ENCODE results near the gene AEBP1. TPM values are rescaled to one million over a fixed set of nuclear protein-coding genes. Genes with fewer than 3 reads are reported as not detected.

Gene AEBP1
- total and polyA plus RNA-seq, 9 of the 15 experiments (the other 6 are each of a cell fraction or from before 2014, with no cell fraction given), result 0.03 to 0.78 (median 0.30) TPM; not detected in 2

GRCh38 chr7:44133295-44133694 is 29.1 kb downstream of the AEBP1 start:
- no peak overlapping the region for H3K9ac ChIP-seq (ENCODE audit: insufficient read depth in 1 of 2, low read depth in 2 of 2, low read length in 2 of 2)
- peaks cover 0 to 6% of the 10 kb centered on the region in 2 experiments; a peak in 1 of 5 replicates for H3K4me1 ChIP-seq (replicated peaks in 1 of 2; ENCODE audit: control insufficient read depth in 2 of 2, insufficient read depth in 2 of 2, low read length in 2 of 2)
- H3K9me1 ChIP-seq (ENCODE audit: control insufficient read depth, insufficient read depth, low read length), result no peaks in the 10 kb centered on the region
- no peaks in the 10 kb centered on the region for H3K36me3 ChIP-seq (ENCODE audit: control insufficient read depth, insufficient read depth, low read length)
- no peaks in the 10 kb centered on the region for H3K27me3 ChIP-seq (ENCODE audit: control insufficient read depth in 2 of 2, insufficient read depth in 2 of 2, low read length in 2 of 2)
- no peaks in the 10 kb centered on the region for H4K20me1 ChIP-seq (replicated peaks; ENCODE audit: control insufficient read depth, insufficient read depth, low read length)
- BruUV-seq (replicated peaks), result no TSS peak
- H3K4me2 ChIP-seq (ENCODE audit: insufficient read depth, low read length), result no peak overlapping the region
- TF ChIP-seq ETV6 (IDR thresholded peaks at IDR 0.05; ENCODE audit: borderline replicate concordance in 1 of 2, low read depth in 2 of 2, low read length in 1 of 2), result no peak
- TF ChIP-seq ETV6 (CRISPR knock-in tag; IDR thresholded peaks at IDR 0.05; ENCODE audit: borderline replicate concordance), result no peak
- no peak for TF ChIP-seq ZNF175 (CRISPR knock-in tag; IDR thresholded peaks at IDR 0.05; ENCODE audit: low read depth)
- no peak for TF ChIP-seq BACH1 (tag; IDR thresholded peaks at IDR 0.05)
- no peak for TF ChIP-seq CHCHD3 (CRISPR knock-in tag; IDR thresholded peaks at IDR 0.05)
- no peak for TF ChIP-seq ZNF324 (CRISPR knock-in tag; IDR thresholded peaks at IDR 0.05)
- TF ChIP-seq ZBTB49 (CRISPR knock-in tag; IDR thresholded peaks at IDR 0.05; ENCODE audit: borderline replicate concordance), result no peak
- no peak for TF ChIP-seq PYGO2 (tag; IDR thresholded peaks at IDR 0.05)
- no peak for TF ChIP-seq SMARCA5 (IDR thresholded peaks at IDR 0.05)
- TF ChIP-seq PCBP2 (IDR thresholded peaks at IDR 0.05; ENCODE audit: low read depth, low read length, poor library complexity, severe bottlenecking), result no peak
- TF ChIP-seq HNRNPK (IDR thresholded peaks at IDR 0.05; ENCODE audit: low read depth, low read length, poor library complexity, severe bottlenecking), result no peak
- intact Hi-C loops (cut with micrococcal nuclease) (no loop called here), in situ Hi-C loops (cut with MboI) (no loop called here)
- H3K9me3 ChIP-seq (replicated peaks; ENCODE audit: control insufficient read depth, insufficient read depth, low read depth, low read length), result no peaks in the 10 kb centered on the region
- no peak overlapping the region for H3K27ac ChIP-seq (ENCODE audit: extremely low read depth, low read depth, low read length)
- ChIA-PET CTCF (ENCODE audit: low intra/inter-chr PET ratio) (no interaction called here), POLR2A (interaction anchor here (1.0 to 1.1 kb wide), 2 partner anchors 8 to 9 kb away, joined by 3 read pairs; partner anchors contain the start of gene MYL7)
- DNase-seq (ENCODE audit: extremely low read depth in 1 of 4, low spot score in 3 of 4), result no peak
- FAIRE-seq, result no peak
- H2AFZ ChIP-seq (ENCODE audit: low read depth, low read length), result no peak overlapping the region
- H3K4me3 ChIP-seq, result no peak overlapping the region
- ATAC-seq, result no peak
- 10% methylated on average over 3 of the region's 3 CpGs for WGBS (ENCODE audit: insufficient coverage, low coverage, missing lambda C conversion rate)
- H3K79me2 ChIP-seq (ENCODE audit: control insufficient read depth, insufficient read depth, low read length), result no peaks in the 10 kb centered on the region
